PC-9 (cell line): Measurements from ENCODE around the gene COMMD10.

Experiments used
- CTCF ChIP-seq: fragments of 200-600 bp; sonication (generic); conservative IDR thresholded peaks from 2 replicates; pipeline ENCODE4 v1.6.1; 2017; ENCODE audit warnings: mixed run types, antibody characterized with exemption, mild to moderate bottlenecking, moderate library complexity
- EZH2 ChIP-seq: fragments of 200-600 bp; sonication (generic); IDR thresholded peaks from 2 replicates; pipeline ENCODE4 v1.8.0; 2017; ENCODE audit warnings: antibody characterized with exemption, low read depth

DNA sequence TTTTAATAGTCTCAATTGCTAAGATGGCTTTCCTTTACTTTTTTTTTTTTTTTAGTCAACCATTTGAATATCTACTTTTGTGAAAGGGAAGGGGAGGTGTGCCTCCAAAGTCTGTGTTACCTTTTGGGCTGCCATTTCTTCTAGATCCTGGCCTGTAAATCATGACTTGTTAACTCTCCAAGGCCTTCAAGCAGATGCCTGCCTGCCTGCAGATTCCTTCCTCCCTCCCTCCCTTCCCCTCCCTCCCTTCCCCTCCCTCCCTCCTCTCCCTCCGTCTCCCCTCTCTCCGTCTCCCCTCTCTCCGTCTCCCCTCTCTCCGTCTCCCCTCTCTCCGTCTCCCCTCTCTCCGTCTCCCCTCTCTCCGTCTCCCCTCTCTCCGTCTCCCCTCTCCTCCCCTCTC lies 73.1 kb downstream of the COMMD10 start:
- TF ChIP-seq CTCF (no peak), EZH2 (no peak)
